GM18873 (cell line): ENCODE results near the gene TTC33.

Experiments
- ATAC-seq: cut with Tn5 transposase; IDR thresholded peaks from one replicate; pipeline ENCODE4 v1.9.1; 2021; ENCODE audit warnings: mild to moderate bottlenecking, moderate library complexity, moderate number of reproducible peaks; ENCODE audit not compliant: unreplicated experiment, low FRiP score

The TTC33 gene

DNA sequence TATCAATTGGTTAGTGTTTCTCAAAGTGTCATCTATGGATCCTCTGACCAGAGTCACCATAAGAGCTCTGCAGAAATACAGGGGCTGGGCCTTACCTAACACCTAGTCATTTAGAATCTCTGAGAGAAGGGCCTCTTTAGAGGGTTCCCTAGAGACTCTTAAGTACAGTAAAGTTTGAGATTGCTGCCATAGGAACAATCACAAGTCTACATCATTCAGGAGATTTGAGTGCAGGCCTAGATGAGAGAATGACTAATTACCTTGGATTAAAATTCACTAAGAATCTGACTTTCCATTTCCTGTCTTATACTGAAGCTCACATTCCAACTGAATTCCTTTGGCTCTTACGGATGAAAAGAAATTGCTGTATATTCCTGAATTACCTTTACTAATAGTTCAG lies 258.2 kb downstream of the TTC33 start:
- ATAC-seq, result no peak

GRCh38 chr5:40495237-40495635 lies 260.5 kb downstream of the TTC33 start:
- ATAC-seq, result no peak

GRCh38 chr5:40494631-40495236 lies 261.0 kb downstream of the TTC33 start:
- ATAC-seq, result no peak

DNA sequence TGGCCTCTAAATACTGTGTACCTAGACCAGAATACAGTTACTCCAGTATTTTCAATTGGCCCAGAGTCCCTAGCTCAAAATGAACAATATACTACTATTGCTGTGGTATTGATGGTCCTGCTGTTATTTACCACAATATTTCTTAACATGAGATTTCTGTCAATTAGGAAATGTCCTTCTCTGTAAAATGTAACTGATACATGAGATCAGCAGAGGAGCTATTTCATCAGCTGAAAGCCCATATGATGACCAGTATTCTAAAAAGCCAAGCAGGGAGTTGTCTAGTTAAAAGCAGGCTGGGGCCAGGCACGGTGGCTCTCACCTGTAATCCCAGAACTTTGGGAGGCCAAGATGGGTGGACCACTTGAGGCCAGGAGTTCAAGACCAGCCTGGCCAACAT lies 263.7 kb downstream of the TTC33 start:
- no peak for ATAC-seq

- no peak for ATAC-seq
Observed at GRCh38 chr5:40491644-40492043, 264.1 kb downstream of the TTC33 start.

- ATAC-seq, result peak; percentile 42
Observed at GRCh38 chr5:40490464-40491111, 265.2 kb downstream of the TTC33 start.

GRCh38 chr5:40489421-40489820 lies 266.3 kb downstream of the TTC33 start:
- no peak for ATAC-seq

DNA sequence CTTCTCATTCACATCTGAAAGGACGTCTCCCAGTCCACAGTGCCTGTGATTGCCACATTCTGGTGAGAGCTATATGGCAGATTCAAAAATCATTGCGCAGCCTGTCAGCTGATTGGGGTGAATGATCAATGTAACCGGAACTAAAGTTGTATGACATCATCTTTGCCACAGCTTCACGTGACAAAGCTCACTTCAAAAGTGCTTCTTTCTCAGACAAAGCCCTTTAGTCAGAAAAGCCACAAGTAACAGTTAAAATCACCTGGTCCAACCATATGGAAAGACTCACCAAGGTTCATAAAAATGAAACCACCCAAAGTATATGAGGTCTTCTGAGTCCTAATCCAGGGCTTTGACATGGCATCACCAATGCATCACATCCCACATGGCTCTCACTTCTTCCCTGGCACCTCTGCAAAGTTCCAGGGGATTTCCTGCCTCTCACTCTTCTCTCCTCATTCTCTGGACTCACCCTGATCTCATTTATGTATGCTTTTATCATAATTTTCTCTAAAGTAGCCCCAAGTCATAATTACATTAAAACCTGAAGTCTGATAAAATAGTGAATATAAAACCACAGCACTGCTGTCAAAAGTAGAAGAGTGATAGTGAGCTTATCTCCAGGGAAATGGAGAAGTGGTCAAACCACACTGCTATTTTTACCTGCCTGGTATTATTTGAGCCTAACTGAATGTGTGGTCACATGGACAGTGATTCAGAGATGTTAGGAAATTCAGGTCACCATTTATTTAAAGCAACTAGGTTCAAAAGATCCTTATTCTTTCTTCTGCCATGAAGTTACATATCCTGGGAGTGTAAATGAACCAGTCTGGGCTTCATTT lies 269.1 kb downstream of the TTC33 start:
- peak; percentile 55 for ATAC-seq

- ATAC-seq, result peak; percentile 46
Observed at GRCh38 chr5:40485021-40485998, 270.5 kb downstream of the TTC33 start.

- peak; percentile 44 for ATAC-seq
Observed at GRCh38 chr5:40484495-40484894, 271.3 kb downstream of the TTC33 start.

DNA sequence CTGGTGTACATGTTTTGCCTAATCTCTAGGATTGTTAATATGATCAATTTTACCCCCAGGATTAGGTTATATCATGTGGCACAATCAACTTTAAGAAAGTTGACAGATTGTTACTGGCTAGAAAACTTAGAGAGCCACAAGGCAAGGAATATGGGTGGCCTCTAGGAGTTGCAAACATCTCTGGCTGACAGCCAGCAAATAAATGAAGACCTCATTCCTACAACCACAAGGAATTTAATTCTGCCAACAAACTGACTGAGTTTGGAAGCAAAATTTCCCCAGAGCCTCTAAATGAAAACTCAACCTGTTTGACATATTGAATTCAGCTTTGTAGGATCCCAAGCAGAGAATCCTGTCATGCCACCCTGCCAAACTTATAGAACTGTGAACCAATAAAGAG lies 272.4 kb downstream of the TTC33 start:
- no peak for ATAC-seq

DNA sequence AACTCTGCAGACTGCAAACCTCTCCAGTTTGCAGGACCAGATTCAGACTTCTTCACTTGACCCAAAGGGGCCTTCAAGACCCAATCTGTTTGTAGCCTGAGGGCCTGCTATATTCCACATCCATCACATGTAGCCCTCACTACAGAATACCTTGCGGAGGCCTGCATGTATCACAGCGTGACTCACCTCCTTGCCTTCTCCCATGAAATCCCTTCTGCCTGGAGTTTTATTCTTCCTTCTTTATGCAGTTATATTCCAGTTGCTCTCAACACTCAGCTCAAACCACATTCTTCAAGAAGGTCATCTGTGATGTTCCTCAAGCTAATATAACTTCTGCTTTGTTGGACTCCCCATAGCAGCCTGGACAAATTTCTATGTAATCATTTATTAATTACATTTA lies 274.5 kb downstream of the TTC33 start:
- ATAC-seq, result no peak

DNA sequence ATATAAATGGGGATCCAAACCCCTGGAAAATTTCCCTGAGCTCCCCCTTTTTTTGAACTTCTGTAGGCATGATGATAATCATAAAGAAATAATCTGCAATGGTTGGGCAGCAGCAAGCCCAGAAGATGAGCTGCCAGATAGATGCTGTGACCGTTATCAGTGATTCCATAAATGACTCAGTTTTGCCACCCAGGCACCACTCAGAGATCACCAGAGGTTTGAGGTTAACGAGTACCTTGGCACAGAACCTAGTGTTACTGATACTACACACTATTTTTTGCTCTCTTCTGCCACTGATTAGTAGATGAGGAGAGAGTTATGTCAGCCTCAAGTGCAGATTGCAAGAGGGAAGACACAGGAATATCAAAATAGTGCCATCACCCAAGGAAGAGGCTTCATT lies 275.4 kb downstream of the TTC33 start:
- ATAC-seq, result peak; percentile 47

GRCh38 chr5:40479939-40480338 lies 275.8 kb downstream of the TTC33 start:
- no peak for ATAC-seq

DNA sequence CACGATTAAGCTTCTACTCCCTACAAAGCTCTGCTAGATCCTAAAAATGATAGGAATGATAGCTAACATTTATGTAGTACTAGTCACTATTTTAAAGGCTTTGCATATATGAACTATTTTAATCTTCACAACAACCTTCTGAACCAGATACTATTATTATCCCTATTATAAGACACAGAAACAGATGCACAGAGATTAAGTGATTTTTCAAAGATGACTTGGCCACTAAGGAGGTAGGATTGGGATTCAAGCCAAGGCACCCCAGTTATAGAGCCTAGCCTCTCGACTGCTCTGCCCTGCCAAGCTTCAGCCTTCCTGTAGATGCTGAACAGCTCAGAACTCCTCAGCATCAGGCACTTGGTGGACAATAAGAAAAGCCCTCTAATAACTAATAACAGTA lies 277.0 kb downstream of the TTC33 start:
- no peak for ATAC-seq

DNA sequence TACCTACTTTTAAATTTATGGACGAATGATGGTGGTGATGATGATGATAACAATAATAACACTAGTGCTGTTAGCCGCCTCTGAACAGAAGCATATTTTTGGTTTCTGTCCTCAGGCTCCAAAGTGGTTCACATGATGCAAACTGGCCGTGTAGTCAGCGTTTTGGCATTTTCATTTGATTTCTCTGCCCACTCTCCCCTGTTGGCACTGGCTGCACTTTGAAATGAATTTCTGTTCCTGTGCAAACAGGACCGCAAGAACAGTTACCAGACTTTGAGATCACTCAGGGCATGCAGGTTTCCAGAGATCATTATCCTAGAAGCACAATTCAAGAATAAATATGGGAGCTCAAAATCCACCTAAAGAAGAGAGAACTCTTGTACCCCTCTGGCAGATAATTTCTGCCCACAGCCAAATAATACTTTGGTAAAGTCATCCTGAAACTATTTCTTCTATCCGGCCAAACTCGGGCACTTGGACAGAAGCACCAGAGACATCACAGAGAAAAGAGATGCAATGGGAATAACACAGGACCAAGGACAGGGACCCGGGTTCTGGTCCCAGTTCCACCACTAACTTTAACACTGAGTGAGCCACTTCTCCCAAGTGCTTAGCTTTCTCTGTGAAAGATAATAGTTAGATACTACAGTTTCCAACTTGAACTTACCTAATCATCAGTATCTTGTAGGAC lies 277.8 kb downstream of the TTC33 start:
- ATAC-seq, result no peak

- no peak for ATAC-seq
Observed at GRCh38 chr5:40475561-40475960, 280.2 kb downstream of the TTC33 start.

DNA sequence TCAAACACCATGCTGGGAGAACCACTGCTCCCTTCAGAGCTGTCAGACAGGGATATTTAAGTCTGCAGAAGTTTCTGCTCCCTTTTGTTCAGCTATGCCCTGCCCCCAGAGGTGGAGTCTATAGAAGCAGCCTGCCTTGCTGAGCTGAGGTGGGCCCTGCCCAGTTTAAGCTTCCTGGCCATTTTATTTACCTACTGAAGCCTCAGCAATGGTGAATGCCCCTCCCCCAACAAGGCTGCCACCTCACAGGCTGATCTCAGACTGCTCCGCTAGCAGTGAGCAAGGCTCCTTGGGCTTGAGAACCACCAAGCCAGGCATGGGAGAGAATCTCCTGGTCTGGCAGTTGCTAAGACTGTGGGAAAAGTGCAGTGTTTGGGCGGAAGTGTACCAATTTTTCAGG lies 281.5 kb downstream of the TTC33 start:
- no peak for ATAC-seq

GRCh38 chr5:40465416-40465815 lies 290.3 kb downstream of the TTC33 start:
- no peak for ATAC-seq

DNA sequence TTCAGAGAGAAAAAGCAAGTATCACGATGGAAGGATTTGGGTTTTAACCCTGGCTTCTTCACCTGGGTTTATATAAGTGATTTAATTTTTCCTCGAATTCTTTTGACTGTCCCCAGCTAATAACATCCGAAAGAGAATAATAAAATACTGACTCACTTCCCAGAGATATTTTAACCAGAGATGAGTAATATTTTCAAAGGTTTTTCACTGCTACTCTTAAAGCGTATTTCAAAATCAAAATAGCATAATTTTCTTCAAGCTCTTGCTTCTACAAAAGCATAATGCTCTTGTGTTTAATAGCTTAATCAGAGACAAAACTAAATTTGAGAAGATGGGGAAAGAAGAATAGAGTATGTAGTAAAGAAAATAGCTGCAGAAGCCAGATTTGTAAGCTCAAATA lies 291.2 kb downstream of the TTC33 start:
- no peak for ATAC-seq
